Measurements from ENCODE around the gene NUP88.

Gene NUP88

GRCh38 chr17:5419959-5420653 is 644 bp upstream of the NUP88 start, which contains the start of gene RPAIN:
RPAIN (plus strand) TSS chr17:5420182; CDS start chr17:5420211, 29 bp downstream.
- peak; percentile 71 to 75 for DNase-seq (ENCODE audit: low read depth in 1 of 2, low spot score in 1 of 2)

DNA sequence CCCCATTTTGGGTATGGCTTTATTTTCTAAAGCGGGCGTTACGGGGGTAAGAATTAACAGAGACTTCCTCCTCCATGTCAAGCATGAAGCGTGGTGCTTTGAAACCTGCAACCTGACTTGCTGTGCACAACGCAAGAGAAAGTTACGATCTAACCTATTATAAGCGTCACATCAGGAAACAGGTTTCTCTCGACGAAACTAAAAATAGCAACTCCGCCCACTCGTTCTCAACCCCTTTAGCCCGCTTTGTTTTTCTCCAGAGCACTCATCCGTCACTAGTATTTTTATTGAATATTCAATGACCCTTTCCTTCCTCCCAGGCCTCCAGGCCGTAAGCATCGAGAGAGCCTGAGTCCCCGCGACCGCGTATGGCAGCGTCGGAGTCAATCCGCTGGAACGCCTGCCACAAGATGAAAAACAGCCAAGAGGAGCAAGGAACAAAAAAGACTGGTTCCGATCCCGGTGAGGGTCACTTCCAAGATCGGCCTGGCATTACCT is 555 bp downstream of the NUP88 start:
- peak; percentile 9 to 11 for DNase-seq (ENCODE audit: low read depth in 1 of 2, low spot score in 1 of 2)

- DNase-seq (ENCODE audit: low read depth in 1 of 2, low spot score in 1 of 2) = no peak
These were observed 2.6 kb downstream of the NUP88 start for GRCh38 chr17:5416901-5417300.

GRCh38 chr17:5413682-5414081 is 5.8 kb downstream of the NUP88 start:
- DNase-seq (ENCODE audit: low read depth in 1 of 2, low spot score in 1 of 2) = no peak

DNA sequence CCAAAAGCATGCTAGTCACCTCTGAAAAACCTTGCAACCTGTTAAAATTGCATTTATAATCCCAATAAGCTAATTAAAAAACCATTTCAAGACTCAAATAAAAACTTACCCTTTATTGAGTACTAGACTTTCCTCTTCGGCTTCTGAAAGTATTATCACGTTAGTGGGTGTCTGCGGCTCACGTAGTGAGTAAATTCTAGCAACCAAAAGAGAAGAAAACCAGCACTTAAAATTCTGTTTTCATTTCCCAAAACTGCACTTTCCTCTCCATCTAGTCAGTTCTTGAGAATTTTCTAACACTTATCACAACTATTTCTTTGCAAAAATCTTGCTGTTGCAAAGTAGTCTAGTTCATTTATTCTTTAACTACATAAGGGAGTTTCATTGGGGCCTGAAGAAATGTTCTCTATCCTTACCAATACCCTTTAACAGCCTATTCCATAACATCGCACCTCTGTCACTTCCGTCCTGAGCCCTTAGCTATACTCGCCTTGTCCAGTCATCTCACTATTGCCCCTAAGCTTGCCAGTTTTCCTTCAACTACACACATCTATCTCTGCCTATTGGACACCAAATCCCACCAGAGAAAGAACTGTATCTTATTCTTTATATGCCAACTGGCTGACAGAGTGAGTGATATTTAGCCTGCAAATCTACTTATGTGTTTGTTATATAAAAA is 8.7 kb downstream of the NUP88 start:
- DNase-seq (ENCODE audit: low read depth in 1 of 2, low spot score in 1 of 2) = no peak

- DNase-seq (ENCODE audit: low read depth in 1 of 2, low spot score in 1 of 2) = no peak
These were observed 11.3 kb downstream of the NUP88 start for GRCh38 chr17:5408186-5408585.

GRCh38 chr17:5405400-5405799 is 14.1 kb downstream of the NUP88 start:
- DNase-seq (ENCODE audit: low read depth in 1 of 2, low spot score in 1 of 2) = no peak

DNA sequence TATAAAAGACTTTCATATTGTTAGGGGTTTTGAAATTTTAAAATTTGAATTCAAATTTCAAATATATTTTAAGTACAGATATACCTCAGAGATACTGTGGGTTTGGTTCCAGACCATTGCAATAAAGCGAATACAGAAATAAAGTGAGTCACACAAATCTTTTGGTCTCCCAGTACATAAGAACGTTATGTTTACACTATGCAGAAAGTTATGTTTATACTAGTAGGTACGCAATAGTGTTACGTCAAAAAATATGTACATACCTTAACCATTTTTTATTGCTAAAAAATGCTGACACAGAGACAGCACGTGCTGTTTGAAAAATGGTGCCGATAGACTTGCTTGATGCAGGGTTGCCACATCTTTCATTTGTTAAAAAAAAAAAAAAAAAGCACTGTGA is 19.7 kb downstream of the NUP88 start:
- no peak for DNase-seq (ENCODE audit: low read depth in 1 of 2, low spot score in 1 of 2)

DNA sequence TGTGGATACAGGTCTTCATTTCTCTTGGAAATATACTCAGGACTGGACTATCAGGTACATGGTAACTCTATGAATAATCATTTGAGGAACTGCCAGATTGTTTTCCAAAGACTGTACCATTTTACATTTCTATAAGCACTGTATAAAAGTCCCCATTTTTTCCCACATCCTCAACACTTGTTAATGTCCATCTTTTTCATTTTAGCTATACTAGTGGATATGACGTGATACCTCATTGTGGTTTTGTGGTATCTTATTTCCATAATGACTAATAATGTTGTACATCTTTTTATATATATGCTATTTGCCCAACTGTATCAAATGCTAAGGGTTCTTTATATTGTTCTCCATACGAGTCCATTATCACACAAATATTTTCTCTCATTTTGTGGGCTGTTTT is 22.9 kb downstream of the NUP88 start:
- no peak for DNase-seq (ENCODE audit: low read depth in 1 of 2, low spot score in 1 of 2)

GRCh38 chr17:5391678-5392077 is 27.8 kb downstream of the NUP88 start:
- no peak for DNase-seq (ENCODE audit: low read depth in 1 of 2, low spot score in 1 of 2)

- DNase-seq (ENCODE audit: low read depth in 1 of 2, low spot score in 1 of 2) = no peak
These were observed 37.9 kb downstream of the NUP88 start for GRCh38 chr17:5381542-5381941.

DNA sequence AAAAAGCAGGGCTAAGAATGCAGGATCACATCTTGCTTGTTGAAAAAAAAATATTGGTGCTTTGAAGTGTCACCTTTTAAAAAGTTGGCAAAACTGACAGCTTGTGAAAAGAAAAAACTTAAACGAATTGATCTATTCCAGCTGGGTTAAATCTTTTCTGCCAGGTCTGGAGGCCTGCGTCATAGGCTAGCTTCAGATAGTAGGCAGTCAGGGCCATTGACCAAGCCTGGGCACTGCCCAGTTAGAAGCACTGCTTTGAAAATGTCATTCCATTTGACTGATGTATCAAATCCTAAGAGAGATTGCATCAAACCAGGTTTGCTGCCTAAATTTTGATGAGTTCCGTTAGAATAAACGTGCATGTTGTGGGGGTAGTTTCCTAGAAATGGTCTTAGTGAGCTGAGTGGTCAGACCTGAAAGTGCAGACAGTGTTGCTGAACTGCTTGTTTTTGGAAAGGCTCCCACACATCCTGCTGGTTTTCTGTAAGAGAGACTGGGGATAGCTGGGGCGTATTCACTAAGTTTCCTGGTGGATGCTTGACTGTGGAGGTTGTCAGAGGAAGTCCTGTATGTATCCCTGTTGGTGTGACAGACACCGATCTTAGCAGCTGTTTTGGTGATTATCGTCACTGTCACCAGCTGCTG is 38.8 kb downstream of the NUP88 start:
- DNase-seq (ENCODE audit: low read depth in 1 of 2, low spot score in 1 of 2) = no peak

- no peak for DNase-seq (ENCODE audit: low read depth in 1 of 2, low spot score in 1 of 2)
These were observed 39.9 kb downstream of the NUP88 start for GRCh38 chr17:5379351-5380107.

DNA sequence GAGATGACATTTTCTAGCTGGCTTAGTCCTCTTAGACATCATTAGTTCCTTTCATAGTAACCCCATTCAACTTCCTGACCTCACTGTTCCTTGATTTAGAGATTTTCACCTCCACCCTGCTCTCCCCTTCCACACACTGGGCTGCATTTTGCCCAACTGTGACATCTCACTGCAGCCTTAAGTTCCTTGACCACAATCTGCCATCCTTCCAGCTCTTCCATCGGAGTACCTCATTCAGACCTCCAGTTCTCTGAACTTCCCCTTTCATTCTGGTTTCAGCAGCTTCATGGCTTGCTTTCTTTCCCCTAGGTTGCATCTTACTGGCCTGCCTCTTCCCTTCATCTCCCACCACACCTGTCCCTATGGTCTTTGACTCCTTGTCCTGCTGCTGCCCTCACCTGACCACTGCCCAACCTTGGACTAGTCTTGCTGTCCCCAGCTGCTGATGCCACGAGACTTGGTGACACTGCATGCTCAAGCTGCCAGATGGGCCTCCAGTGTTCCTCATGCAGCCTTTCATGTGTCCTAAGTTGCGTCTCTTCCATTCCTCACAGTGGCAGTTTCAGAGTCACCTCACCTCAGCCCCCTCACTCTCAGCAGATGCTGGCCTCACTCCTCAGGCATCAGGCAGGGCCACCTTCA is 40.8 kb downstream of the NUP88 start:
- no peak for DNase-seq (ENCODE audit: low read depth in 1 of 2, low spot score in 1 of 2)

DNA sequence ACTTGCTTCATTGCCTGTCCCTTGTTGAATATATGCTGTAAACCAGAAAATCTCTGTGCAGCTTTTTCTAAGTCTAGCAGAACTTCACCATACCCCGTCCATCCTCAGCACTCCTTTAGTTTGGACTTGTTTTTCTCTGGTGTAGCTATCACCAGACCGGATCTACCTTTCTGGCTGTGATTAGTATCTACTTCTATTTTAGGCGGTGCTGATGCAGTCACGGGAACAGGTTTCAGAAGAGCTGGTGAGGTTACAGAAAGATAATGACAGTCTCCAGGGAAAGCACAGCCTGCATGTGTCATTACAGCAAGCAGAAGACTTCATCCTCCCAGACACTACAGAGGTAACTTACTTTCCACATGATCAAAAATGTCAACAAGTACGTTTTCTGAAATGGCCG is 46.4 kb downstream of the NUP88 start:
- DNase-seq (ENCODE audit: low read depth in 1 of 2, low spot score in 1 of 2) = no peak

DNA sequence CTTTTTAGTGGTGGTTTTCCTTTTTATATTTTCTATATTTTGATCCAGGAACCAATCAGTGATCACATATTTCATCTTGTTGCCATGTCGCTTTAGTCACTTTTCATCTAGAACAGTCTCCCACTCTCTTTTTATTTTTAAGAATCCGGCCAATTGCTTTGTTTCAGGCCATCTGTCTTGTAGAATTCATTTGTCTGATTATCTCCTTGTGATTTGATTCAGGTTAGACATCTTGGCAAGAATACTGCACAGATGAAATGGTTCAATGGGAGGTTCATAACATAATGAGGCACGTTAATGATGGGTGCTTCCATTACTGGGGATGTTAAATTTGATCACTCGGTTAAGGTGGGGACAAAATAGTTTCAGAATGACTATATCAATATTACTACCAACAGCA is 49.1 kb downstream of the NUP88 start:
- DNase-seq (ENCODE audit: low read depth in 1 of 2, low spot score in 1 of 2) = no peak

- DNase-seq (ENCODE audit: low read depth in 1 of 2, low spot score in 1 of 2) = no peak
These were observed 53.6 kb downstream of the NUP88 start for GRCh38 chr17:5365831-5366230.

GRCh38 chr17:5364696-5365095 is 54.8 kb downstream of the NUP88 start:
- DNase-seq (ENCODE audit: low read depth in 1 of 2, low spot score in 1 of 2) = no peak

DNA sequence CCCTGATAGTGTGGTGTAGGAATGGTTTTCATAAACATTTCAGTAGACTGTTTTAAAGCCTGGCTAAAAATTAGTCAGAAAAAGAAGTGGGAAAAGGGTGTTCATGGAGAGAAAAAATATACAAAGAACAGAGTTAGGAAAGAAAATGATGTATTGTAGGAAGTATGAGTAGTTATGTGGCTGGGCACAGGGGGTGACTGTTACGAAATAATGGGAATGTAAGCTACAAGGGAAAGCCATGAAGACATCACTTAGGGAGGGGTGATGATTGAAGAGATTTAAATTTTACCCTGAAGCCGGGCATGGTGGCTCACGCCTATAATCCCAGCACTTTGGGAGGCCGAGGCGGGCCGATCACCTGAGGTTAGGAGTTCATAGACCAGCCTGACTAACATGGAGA is 55.3 kb downstream of the NUP88 start:
- no peak for DNase-seq (ENCODE audit: low read depth in 1 of 2, low spot score in 1 of 2)

DNA sequence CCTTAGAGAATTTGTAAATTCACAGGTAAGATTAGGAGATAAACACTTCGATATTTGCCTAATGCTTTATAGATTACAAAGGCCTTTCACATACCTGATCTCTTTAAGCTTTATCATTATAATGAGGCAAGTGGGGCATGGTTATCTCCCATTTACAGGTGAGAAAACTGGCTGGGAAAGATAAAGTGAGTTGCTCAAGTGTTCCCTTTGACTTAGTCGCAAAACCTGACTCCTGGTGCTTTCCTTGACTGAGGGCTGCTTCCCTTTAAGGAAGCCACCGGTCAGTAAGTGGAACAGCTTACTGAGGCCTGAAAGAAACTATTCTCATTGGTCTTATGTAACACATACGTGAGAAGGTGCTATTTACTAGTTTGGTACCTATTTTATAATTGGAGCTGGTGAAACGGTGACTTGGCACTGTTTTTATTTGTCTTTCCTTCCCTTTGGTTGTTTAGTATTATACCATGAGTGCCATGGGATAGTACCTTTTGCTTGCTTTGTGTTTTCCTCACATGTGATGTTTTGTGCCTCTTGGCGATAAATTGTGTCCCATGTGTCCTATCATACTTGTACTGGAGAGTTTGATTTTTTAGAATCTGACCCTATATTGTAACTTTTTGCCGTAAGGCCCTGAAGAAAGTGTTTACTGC is 57.2 kb downstream of the NUP88 start:
- DNase-seq (ENCODE audit: low read depth in 1 of 2, low spot score in 1 of 2) = no peak
